Fibroblast of mammary gland (primary cell): ENCODE data around the gene RIPK4.

Experiments used
- DNase-seq: peaks from one replicate; pipeline ENCODE4 v3.0.0-alpha.2; 2010; ENCODE audit warnings: low read depth
- H3K4me3 ChIP-seq: 2 replicates; pipeline ENCODE4 v1.5.1; 2011; ENCODE audit warnings: low read depth, mild to moderate bottlenecking, low read length, moderate library complexity; ENCODE audit not compliant: control insufficient read depth
- CTCF ChIP-seq: conservative IDR thresholded peaks from 2 replicates; pipeline ENCODE4 v1.5.1; 2011; ENCODE audit warnings: low read depth, low read length, inconsistent platforms; ENCODE audit not compliant: control insufficient read depth, insufficient read depth

RIPK4 gene

GRCh38 chr21:41750051-41750450 lies 16.8 kb downstream of the RIPK4 start:
- no peak overlapping the region for H3K4me3 ChIP-seq
- DNase-seq = no peak
- TF ChIP-seq CTCF = no peak

- no peak for DNase-seq
- TF ChIP-seq CTCF = no peak
- no peak overlapping the region for H3K4me3 ChIP-seq
These were observed 17.6 kb downstream of the RIPK4 start for GRCh38 chr21:41749286-41749685.

- no peak for DNase-seq
- TF ChIP-seq CTCF = no peak
- no peak overlapping the region for H3K4me3 ChIP-seq
These were observed 18.7 kb downstream of the RIPK4 start for GRCh38 chr21:41747943-41748738.

- TF ChIP-seq CTCF = no peak
- H3K4me3 ChIP-seq = no peak overlapping the region
- DNase-seq = no peak
These were observed 20.2 kb downstream of the RIPK4 start for GRCh38 chr21:41746744-41747006.

- no peak for DNase-seq
- TF ChIP-seq CTCF = no peak
- H3K4me3 ChIP-seq = no peak overlapping the region
These were observed 20.7 kb downstream of the RIPK4 start for GRCh38 chr21:41745971-41746743.

GRCh38 chr21:41745026-41745820 lies 21.6 kb downstream of the RIPK4 start:
- no peak overlapping the region for H3K4me3 ChIP-seq
- no peak for TF ChIP-seq CTCF

More at GRCh38 chr21:41745026-41745820, 21.6 kb downstream of the RIPK4 start:
- DNase-seq = no peak
